ENCODE data around the gene POLR3GL.

GRCh38 chr1:145975216-145975615 is 10.7 kb downstream of the POLR3GL start:
- TF ChIP-seq CTCF (conservative IDR thresholded peaks at IDR 0.05; ENCODE audit: low read length), result no peak
- TF ChIP-seq EZH2phosphoT487 (IDR thresholded peaks at IDR 0.05; ENCODE audit: borderline replicate concordance, low read depth, low read length), result no peak
